Measurements from ENCODE around the gene CHD3. TPM values are rescaled to one million over a fixed set of nuclear protein-coding genes. Genes with fewer than 3 reads are reported as not detected.

The CHD3 gene
- total and polyA plus RNA-seq, 2 of the 13 experiments (the other 11 are each of a cell fraction or from before 2014, with no cell fraction given) = 2.7 to 3.7 TPM

DNA sequence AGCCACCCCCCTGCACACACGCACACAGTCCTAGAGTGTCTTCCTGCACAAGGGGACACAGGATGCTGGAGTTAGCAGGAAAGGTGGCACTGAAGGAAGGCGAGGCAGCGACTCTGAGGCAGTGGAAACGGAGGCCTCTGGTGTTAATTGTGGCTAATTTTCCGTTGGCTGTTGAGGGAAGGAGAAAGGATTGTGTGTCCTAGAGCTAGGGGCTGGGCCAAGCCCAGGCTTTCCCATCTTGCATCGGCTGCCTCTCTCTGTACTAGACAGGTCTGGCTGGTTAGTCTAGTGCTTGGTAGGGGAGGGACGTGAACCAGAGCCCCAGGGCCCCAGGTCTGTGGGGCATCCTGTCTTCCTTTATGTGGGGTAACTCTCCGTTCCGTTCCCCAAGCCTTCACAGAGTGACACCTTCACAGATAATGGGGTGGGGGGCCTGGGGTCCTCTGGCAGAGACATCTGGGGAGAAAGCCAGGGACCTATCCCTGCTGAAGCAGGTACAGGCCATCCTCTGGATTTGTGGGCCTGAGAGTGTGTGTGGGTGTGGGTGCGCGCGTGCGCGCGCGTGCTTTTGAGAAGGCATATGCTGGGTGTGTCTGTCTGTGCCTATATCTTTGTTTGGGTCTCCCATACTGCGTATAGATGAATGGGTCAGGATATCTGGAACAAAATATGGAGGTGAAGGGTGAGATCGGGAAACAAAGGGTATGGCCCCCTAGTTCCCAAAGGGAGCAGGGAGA lies at the start of gene CHD3 (continued):
- TF ChIP-seq, protein P1, sequence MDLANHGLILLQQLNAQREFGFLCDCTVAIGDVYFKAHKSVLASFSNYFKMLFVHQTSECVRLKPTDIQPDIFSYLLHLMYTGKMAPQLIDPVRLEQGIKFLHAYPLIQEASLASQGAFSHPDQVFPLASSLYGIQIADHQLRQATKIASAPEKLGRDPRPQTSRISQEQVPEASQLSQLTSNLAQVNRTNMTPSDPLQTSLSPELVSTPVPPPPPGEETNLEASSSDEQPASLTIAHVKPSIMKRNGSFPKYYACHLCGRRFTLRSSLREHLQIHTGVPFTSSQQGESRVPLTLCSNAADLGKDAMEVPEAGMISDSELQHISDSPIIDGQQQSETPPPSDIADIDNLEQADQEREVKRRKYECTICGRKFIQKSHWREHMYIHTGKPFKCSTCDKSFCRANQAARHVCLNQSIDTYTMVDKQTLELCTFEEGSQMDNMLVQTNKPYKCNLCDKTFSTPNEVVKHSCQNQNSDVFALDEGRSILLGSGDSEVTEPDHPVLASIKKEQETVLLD (CRISPR knock-in tag; IDR thresholded peaks at IDR 0.05; ENCODE audit: low read depth) = no peak
- TF ChIP-seq ZNF274 (CRISPR knock-in tag; IDR thresholded peaks at IDR 0.05) (no peak), FOXC1 (CRISPR knock-in tag; IDR thresholded peaks at IDR 0.05; ENCODE audit: borderline replicate concordance) (no peak; the same call in 1 of the 2 replicates), GMEB2 (CRISPR knock-in tag; IDR thresholded peaks at IDR 0.05; ENCODE audit: low read depth) (no peak), ZNF501 (CRISPR knock-in tag; IDR thresholded peaks at IDR 0.05) (no peak), THYN1 (CRISPR knock-in tag; IDR thresholded peaks at IDR 0.05; ENCODE audit: borderline replicate concordance, low read depth) (no peak), NKX3-1 (CRISPR knock-in tag; IDR thresholded peaks at IDR 0.05) (no peak), MZF1 (CRISPR knock-in tag; IDR thresholded peaks at IDR 0.05; ENCODE audit: borderline replicate concordance) (no peak), FOSL2 (CRISPR knock-in tag; IDR thresholded peaks at IDR 0.05) (no peak), MED8 (CRISPR knock-in tag; IDR thresholded peaks at IDR 0.05; ENCODE audit: insufficient replicate concordance) (no peak), TIGD3 (CRISPR knock-in tag; IDR thresholded peaks at IDR 0.05; ENCODE audit: borderline replicate concordance) (no peak), ZNF800 (CRISPR knock-in tag; IDR thresholded peaks at IDR 0.05) (no peak), TOE1 (CRISPR knock-in tag; IDR thresholded peaks at IDR 0.05) (no peak), ZBTB1 (CRISPR knock-in tag; IDR thresholded peaks at IDR 0.05; ENCODE audit: borderline replicate concordance) (no peak)
- TF ChIP-seq, protein P2, sequence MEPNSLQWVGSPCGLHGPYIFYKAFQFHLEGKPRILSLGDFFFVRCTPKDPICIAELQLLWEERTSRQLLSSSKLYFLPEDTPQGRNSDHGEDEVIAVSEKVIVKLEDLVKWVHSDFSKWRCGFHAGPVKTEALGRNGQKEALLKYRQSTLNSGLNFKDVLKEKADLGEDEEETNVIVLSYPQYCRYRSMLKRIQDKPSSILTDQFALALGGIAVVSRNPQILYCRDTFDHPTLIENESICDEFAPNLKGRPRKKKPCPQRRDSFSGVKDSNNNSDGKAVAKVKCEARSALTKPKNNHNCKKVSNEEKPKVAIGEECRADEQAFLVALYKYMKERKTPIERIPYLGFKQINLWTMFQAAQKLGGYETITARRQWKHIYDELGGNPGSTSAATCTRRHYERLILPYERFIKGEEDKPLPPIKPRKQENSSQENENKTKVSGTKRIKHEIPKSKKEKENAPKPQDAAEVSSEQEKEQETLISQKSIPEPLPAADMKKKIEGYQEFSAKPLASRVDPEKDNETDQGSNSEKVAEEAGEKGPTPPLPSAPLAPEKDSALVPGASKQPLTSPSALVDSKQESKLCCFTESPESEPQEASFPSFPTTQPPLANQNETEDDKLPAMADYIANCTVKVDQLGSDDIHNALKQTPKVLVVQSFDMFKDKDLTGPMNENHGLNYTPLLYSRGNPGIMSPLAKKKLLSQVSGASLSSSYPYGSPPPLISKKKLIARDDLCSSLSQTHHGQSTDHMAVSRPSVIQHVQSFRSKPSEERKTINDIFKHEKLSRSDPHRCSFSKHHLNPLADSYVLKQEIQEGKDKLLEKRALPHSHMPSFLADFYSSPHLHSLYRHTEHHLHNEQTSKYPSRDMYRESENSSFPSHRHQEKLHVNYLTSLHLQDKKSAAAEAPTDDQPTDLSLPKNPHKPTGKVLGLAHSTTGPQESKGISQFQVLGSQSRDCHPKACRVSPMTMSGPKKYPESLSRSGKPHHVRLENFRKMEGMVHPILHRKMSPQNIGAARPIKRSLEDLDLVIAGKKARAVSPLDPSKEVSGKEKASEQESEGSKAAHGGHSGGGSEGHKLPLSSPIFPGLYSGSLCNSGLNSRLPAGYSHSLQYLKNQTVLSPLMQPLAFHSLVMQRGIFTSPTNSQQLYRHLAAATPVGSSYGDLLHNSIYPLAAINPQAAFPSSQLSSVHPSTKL (CRISPR knock-in tag; IDR thresholded peaks at IDR 0.05) = no peak
